Neuron (in vitro differentiated cells): ENCODE data around the gene TPST2.
"Not testable (repeated sequence)": the region's sequence is repeated elsewhere in the genome, so short reads cannot be mapped to it uniquely, and the experiment has no call there.

ENCODE experiments used
- H2AFZ ChIP-seq: one replicate; pipeline ENCODE4 v1.6.1; 2013; ENCODE audit warnings: low read depth, mild to moderate bottlenecking, inconsistent platforms, low read length, moderate library complexity
- H3K27me3 ChIP-seq: one replicate; pipeline ENCODE4 v1.6.1; 2013; ENCODE audit warnings: low read length; ENCODE audit not compliant: insufficient read depth
- H3K36me3 ChIP-seq: one replicate; pipeline ENCODE4 v1.6.1; 2013; ENCODE audit warnings: low read length; ENCODE audit not compliant: insufficient read depth
- H3K4me1 ChIP-seq: one replicate; pipeline ENCODE4 v1.6.1; 2013; ENCODE audit warnings: low read length; ENCODE audit not compliant: insufficient read depth
- H3K4me3 ChIP-seq: 2 replicates; pipeline ENCODE4 v1.5.1; 2013; ENCODE audit warnings: mild to moderate bottlenecking, low read length, moderate library complexity
- H3K9me3 ChIP-seq: one replicate; pipeline ENCODE4 v1.6.1; 2013; ENCODE audit warnings: low read length

The TPST2 gene

DNA sequence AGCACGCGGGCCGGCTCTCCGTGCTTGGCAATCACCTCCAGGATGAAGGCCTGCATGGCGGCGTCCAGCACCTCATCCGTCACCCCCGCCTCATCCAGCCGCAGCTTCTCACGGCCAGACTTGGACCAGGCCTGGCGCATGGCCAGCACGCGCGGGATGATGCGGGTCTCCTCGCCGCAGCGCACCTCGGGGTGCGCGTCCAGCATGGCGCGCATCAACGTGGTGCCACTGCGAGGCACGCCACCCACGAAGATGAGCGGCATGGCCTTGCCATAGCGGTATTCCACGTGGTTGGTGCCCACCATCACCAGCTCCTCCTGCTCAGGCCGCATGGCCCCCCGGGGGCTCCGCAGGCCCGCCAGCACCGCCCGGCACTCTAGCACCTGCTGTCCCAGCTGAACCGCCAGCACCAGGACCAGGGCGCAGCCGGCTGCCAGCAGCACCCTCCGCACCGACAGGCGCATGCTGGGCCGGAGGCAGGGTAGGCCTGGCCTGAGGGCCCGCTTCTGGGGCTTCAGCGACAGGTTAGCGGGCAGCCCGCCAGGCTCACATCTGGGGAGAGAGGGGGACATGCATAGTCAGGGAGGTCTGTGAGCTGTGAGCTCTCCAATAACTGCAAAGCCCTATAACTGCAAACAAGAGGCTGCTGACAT is 48.6 kb downstream of the TPST2 start:
- Histone ChIP-seq H3K36me3 (peaks cover 23% of the 10 kb centered on the region), H3K4me1 (no peaks in the 10 kb centered on the region), H3K9me3 (no peaks in the 10 kb centered on the region), H3K27me3 (no peaks in the 10 kb centered on the region), H3K4me3 (no peak overlapping the region), H2AFZ (no peak overlapping the region)

DNA sequence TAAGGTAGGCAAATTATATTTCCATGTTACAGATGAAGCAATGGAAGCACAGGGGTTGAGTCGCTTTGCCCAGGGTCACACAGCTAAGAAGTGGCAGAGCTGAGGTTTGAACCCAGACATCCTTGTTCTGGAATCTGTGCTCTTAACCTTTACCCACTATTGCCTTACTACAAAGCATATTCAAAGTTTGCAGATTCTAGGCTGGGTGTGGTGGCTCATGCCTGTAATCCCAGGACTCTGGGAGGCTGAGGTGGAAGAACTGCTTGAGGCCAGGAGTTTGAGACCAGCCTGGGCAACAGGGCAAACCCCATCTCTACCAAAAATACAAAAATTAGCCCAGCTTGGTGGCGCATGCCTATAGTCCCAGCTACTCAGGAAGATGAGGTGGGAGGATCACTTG is 49.8 kb downstream of the TPST2 start:
- H3K4me3 ChIP-seq = no peak overlapping the region
- H2AFZ ChIP-seq = no peak overlapping the region
- H3K27me3 ChIP-seq = no peaks in the 10 kb centered on the region
- no peaks in the 10 kb centered on the region for H3K4me1 ChIP-seq
- no peaks in the 10 kb centered on the region for H3K9me3 ChIP-seq
- peaks cover 28% of the 10 kb centered on the region for H3K36me3 ChIP-seq

DNA sequence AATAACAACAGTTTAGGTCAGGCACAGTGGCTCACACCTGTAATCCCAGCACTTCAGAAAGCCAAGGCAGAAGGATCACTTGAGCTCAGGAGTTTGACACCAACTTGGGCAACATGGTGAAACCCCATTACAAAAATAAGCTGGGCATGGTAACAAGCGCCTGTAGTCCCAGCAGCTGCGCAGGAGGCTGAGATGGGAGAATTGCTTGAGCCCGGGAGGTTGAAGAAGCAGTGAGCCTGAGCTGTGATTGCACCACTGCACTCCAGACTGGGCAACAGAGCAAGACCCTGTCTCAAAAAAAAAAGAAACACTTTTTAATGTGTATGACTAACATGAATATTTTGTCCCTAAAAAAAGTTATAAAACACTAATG is 53.2 kb downstream of the TPST2 start:
- no peak overlapping the region for H3K4me3 ChIP-seq
- H3K4me1 ChIP-seq = no peaks in the 10 kb centered on the region
- peaks cover 32% of the 10 kb centered on the region for H3K36me3 ChIP-seq
- H3K27me3 ChIP-seq = no peaks in the 10 kb centered on the region
- no peaks in the 10 kb centered on the region for H3K9me3 ChIP-seq
- no peak overlapping the region for H2AFZ ChIP-seq

DNA sequence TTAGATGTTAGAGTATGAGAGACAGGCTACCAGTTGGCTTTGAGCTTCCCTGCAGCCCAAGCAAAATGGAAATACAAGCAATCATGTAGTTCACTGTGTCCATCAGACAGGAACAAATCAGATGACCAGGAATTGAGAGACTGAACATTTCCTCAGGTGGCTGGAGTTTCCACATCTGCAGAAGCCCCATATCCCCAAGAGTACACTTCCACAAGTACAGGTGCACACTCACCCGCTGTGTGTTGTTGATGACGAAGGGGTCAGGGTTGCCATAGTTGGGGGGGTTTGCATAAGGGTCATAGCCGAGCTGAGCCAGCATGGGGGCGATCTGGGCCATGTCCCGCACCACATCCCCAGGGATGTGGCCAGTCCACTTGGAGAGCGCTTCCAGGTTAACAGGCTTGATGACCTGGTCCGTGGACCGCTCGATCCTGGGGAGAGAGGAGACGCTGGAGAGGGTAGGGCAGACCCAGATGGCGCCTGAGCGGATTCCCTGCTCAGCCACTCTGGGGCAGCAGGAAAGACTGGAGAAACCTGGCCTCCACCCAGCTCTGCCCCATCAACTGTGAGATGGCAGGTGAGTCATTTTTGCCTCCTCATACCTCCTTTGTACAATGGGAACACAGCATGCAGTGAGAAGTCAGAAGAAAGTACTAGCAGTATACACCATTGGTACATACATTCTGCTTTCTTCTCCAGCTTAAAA is 53.7 kb downstream of the TPST2 start:
- no peaks in the 10 kb centered on the region for H3K9me3 ChIP-seq
- H3K4me3 ChIP-seq = no peak overlapping the region
- H3K27me3 ChIP-seq = no peaks in the 10 kb centered on the region
- no peaks in the 10 kb centered on the region for H3K4me1 ChIP-seq
- no peak overlapping the region for H2AFZ ChIP-seq
- peaks cover 34% of the 10 kb centered on the region for H3K36me3 ChIP-seq

DNA sequence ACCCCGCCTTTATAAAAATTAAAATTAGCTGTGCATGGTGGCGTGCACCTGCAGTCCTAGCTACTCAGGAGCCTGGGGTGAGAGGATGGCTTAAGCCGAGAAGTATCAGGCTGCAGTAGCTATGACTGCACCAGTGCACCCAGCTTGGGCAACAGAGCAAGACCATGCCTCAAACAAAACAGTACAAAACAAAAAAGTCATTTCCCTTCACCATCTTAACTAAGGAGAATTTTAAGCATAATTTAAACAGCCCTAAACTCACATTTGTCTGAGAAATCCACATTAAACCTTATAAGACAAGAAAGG is 54.4 kb downstream of the TPST2 start:
- Histone ChIP-seq H3K36me3 (peaks cover 32% of the 10 kb centered on the region), H2AFZ (no peak overlapping the region), H3K4me1 (no peaks in the 10 kb centered on the region), H3K9me3 (no peaks in the 10 kb centered on the region), H3K4me3 (no peak overlapping the region), H3K27me3 (no peaks in the 10 kb centered on the region)

DNA sequence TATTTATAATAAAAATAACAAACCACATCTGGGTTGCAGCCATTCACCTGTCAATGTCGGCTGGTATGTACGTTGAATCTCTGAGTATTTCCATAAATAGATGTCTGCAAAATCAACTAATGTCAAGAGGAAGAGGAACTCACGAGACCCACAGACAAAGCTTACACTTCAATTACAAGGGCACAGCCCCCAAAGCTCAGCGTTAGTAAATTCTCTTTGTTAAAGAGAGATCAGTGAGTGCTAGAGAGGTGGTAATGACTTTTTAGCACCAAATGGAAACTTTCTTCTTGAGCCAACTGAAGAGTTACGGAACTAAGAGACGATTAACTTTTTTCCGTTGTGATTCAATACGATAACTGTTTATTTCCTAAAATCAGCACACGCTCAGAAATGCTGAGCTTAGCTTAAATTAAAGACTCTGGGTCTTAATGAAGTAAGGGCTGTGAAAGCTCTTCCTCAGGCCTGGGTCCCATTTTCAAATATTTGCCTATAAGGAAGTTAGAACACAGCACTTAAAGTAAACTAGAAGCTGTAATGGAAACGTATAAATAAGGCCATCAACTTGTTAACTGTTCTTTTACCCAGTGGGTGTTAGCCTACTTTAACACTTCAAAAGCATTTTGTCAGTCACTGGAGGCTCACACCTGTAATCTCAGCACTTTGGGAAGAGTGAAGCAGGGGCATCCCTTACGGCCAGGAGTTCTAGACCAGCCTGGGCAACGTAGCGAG is 54.9 kb downstream of the TPST2 start:
- Histone ChIP-seq H3K27me3 (no peaks in the 10 kb centered on the region), H3K4me1 (no peaks in the 10 kb centered on the region), H3K9me3 (no peaks in the 10 kb centered on the region), H2AFZ (no peak overlapping the region), H3K4me3 (no peak overlapping the region), H3K36me3 (peaks cover 31% of the 10 kb centered on the region)

DNA sequence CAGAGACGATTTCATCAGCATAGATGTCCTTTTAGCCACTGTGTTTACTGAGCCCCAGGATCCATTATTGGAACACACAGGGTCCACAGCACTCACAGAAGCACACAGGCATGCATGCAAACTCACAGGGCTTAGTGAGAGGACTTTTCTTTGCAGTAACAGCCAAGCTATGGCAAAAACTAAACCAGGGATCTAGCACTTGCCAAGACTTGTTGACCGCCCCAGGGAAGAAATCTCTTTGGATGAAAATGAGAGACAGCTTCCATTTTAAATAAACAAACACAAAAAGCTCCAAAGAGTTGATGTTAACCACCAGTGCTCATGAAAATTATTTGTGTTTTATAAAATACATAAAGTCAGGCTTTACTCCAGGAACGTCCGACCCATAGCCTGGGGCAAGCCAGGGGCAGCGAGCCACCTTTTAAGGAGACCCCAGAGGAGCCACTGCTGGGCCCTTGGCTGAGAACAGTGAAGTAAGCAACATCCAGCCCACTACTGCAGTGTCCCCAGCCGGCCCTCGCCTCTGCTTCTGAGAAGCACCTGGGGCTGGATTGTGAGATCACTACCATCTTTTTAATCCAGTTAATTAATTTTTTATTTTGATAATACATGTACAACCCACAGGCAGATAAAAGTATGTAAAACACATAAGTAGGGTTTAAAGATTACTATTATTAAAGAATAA is 55.6 kb downstream of the TPST2 start:
- H3K4me3 ChIP-seq = no peak overlapping the region
- no peak overlapping the region for H2AFZ ChIP-seq
- H3K36me3 ChIP-seq = peaks cover 29% of the 10 kb centered on the region
- no peaks in the 10 kb centered on the region for H3K4me1 ChIP-seq
- H3K9me3 ChIP-seq = no peaks in the 10 kb centered on the region
- no peaks in the 10 kb centered on the region for H3K27me3 ChIP-seq

DNA sequence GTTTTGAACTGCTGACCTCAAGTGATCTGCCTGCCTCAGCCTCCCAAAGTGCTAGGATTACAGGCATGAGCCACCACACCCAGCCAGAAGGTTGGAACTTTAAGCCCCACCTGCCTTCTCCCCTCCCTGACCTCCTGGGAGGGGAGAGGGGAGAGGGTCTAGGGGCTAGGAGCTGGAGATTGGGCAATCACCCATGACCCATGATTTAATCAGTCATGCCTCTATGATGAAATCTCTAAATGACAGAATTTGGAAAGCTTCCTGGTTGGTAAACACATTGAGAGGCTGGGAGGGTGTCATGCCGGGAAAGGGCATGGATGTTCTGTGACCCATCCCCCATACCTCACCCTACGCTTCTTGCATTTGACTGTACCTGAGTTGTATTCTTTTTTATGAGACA is 60.6 kb downstream of the TPST2 start:
- no peaks in the 10 kb centered on the region for H3K4me1 ChIP-seq
- peaks cover 41% of the 10 kb centered on the region for H3K36me3 ChIP-seq
- no peak overlapping the region for H3K4me3 ChIP-seq
- no peaks in the 10 kb centered on the region for H3K27me3 ChIP-seq
- no peak overlapping the region for H2AFZ ChIP-seq
- no peaks in the 10 kb centered on the region for H3K9me3 ChIP-seq

DNA sequence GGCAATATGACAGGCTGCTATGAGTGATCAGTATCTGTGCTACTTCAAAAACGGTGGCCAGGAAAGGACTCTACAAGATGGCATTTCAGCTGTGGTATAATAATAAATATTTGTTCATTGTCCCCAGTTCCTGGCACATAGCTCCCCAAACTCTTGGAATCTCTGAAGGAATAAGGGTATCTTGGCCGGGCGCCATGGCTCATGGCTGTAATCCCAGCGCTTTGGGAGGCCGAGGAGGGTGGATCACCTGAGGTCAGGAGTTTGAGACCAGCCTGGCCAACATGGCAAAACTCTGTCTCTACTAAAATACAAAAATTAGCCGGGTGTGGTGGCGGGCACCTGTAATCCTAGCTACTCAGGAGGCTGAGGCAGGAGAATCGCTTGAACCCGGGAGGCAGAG is 61.4 kb downstream of the TPST2 start:
- peaks cover 38% of the 10 kb centered on the region for H3K36me3 ChIP-seq
- not testable (repeated sequence) for H3K4me1 ChIP-seq, H2AFZ ChIP-seq, H3K27me3 ChIP-seq, H3K4me3 ChIP-seq, H3K9me3 ChIP-seq

DNA sequence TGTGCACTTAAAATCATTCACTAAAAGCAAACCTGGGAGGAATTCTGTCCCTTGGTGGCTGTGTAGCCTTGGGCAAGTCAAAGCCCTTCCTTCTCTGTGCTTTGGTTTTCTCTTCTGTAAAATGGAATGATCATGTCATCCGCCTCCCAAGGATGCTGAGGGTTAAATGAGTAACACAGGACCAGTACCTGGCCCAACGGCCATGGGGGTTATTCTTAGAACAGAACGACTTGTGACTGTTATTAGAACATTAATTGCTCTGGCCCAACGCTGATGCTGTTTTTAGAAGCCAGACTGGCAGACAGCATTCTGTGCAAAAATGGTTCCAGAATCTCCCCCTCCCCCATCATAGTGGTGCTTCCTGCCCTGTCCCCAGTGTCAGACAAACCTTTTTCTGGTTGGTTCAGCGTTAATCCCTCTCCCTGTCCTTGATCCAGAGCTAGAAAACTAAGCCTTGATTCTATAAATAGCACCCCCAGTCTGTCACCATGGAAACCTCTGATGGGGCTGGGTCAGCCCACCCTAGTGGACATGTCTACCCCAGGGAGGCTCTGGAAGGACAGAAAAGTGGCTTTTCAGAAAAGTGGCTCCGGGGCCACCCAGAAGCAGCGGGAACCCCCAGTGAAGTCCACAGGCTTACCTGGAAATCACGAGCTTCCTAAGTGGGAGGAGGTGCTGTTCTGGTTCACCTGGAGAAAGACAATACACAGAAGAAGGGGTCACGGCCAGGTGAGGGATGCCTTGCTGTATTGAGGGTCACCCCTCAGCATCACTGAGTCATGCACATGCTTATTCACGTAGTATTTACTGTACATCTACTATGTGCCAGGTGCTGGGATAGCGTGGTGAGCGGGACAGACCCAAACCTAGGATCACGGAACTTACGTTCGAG is 62.1 kb downstream of the TPST2 start:
- H3K36me3 ChIP-seq = peaks cover 38% of the 10 kb centered on the region
- H3K4me3 ChIP-seq = no peak overlapping the region
- H2AFZ ChIP-seq = no peak overlapping the region
- no peaks in the 10 kb centered on the region for H3K9me3 ChIP-seq
- H3K4me1 ChIP-seq = no peaks in the 10 kb centered on the region
- no peaks in the 10 kb centered on the region for H3K27me3 ChIP-seq

DNA sequence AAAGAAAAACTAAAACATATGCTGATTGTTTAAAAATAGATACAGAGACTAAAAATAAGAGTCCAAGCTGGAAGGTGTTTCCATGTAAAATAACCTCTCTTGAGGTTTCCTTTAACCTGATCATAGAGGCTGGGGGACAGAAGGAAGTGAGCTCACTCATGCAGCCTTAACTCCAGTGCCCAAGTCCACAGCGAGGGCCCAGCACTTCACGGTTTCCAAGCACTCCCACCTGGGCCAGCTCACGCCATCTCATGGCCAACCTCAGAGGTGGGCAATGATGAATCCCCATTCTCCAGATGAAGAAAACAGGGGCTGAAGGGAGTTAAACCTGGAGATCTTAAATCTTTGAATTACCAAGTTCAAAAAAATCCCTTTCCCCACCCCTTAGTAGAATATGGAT is 62.8 kb downstream of the TPST2 start:
- Histone ChIP-seq H3K27me3 (no peaks in the 10 kb centered on the region), H3K9me3 (no peaks in the 10 kb centered on the region), H3K4me1 (no peaks in the 10 kb centered on the region), H2AFZ (no peak overlapping the region), H3K36me3 (peaks cover 38% of the 10 kb centered on the region), H3K4me3 (no peak overlapping the region)

DNA sequence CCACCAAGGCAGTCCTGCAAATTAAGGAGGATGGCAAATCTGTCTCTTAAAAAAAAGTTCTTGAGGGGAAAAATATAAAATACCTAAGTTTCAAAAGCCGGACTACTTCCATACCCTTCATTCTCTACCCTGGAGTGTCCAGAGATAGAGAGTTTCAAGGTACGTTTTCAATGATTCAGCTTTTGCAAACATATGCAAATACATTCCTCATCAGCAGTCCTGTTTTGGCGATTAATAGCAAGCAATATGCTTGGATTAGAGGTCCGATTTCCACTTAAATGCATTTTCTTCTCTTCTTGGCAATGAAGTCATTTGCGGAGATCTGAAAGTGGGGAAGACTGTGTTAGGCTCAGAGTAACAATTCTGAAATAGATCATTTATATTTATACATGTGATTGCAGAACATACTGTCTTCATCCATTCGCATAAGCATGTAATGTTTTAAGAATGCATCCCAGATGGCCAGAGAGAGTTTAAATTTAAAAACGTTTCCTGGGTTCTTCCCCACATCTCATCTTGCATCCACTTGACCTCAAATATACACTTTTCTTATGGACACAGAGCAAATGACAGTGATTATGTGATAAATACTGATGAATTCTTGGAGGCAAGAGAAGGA is 63.9 kb downstream of the TPST2 start:
- H3K4me3 ChIP-seq = no peak overlapping the region
- no peaks in the 10 kb centered on the region for H3K9me3 ChIP-seq
- H3K27me3 ChIP-seq = no peaks in the 10 kb centered on the region
- H3K36me3 ChIP-seq = peaks cover 30% of the 10 kb centered on the region
- H2AFZ ChIP-seq = no peak overlapping the region
- H3K4me1 ChIP-seq = no peaks in the 10 kb centered on the region
